GM12878 (cell line): ENCODE results near the gene HHLA2. TPM values are rescaled to one million over a fixed set of nuclear protein-coding genes. Genes with fewer than 3 reads are reported as not detected.

Experiments
- ATAC-seq: fragments of 200-7000 bp; cut with Tn5 transposase; 3 replicates; pipeline ENCODE4 v1.9.1; 2020; ENCODE audit warnings: mild to moderate bottlenecking, moderate library complexity
- BruUV-seq: library from RNA; stranded (reverse); fragments of 400-500 nt; replicated peaks from 2 replicates; lab custom pipeline; 2021; lab: Mats Ljungman, UMichigan
- CTCF ChIA-PET: fragments of 300-600 bp; sonication (Branson Sonifier 250); formaldehyde crosslinking; extraction: SDS; loops from one replicate; lab custom pipeline; 2021; ENCODE audit warnings: inconsistent platforms; lab: Yijun Ruan, JAX
- POLR2A ChIA-PET: fragments of 350-600 bp; formaldehyde crosslinking; extraction: SDS; loops from one replicate; lab custom pipeline; 2021; ENCODE audit warnings: inconsistent platforms; lab: Charles Lee
- RAD21 ChIA-PET: fragments of 300-600 bp; sonication (Branson Sonifier 250); formaldehyde crosslinking; loops from one replicate; lab custom pipeline; 2023; ENCODE audit warnings: antibody characterized with exemption; ENCODE audit not compliant: unreplicated experiment; lab: Charles Lee
- SMC1A ChIA-PET: fragments of 300-600 bp; sonication (Branson Sonifier 250); formaldehyde crosslinking; loops from one replicate; lab custom pipeline; 2023; ENCODE audit not compliant: unreplicated experiment, uncharacterized antibody; lab: Charles Lee
- DNase-seq: peaks from one replicate; pipeline ENCODE4 v3.0.0-alpha.2; 2011; ENCODE audit warnings: low read depth, low spot score
- FAIRE-seq: peaks from 3 replicates; lab custom pipeline; 2011; peaks lifted over from hg19 to GRCh38; lab: Jason Lieb, UNC
- H2AFZ ChIP-seq: 2 replicates; pipeline ENCODE4 v1.6.0; 2011; ENCODE audit warnings: low read depth, low read length, control low read depth; ENCODE audit not compliant: control insufficient read depth
- H3K27ac ChIP-seq: 2 replicates; pipeline ENCODE4 v1.5.1; 2011; ENCODE audit warnings: control low read depth; ENCODE audit not compliant: control insufficient read depth, insufficient read depth
- H3K27me3 ChIP-seq, 2 experiments: replicated peaks in 1 of 2; 2 replicates each; pipeline versions ENCODE4 v1.6.0 to v1.6.1; 2011; ENCODE audit warnings: low read length in 1 of 2; ENCODE audit not compliant: control insufficient read depth in 2 of 2, insufficient read depth in 2 of 2
- H3K36me3 ChIP-seq, 2 experiments: 2 replicates each; pipeline ENCODE4 v1.5.1; 2011; ENCODE audit warnings: low read length in 1 of 2; ENCODE audit not compliant: control insufficient read depth in 2 of 2, insufficient read depth in 2 of 2
- H3K4me1 ChIP-seq: 2 replicates; pipeline ENCODE4 v1.6.1; 2011; ENCODE audit warnings: mild to moderate bottlenecking, low read length, moderate library complexity, mixed read lengths; ENCODE audit not compliant: control insufficient read depth, insufficient read depth
- H3K4me2 ChIP-seq: 2 replicates; pipeline ENCODE4 v1.6.0; 2011; ENCODE audit warnings: control low read depth; ENCODE audit not compliant: control insufficient read depth, insufficient read depth
- H3K4me3 ChIP-seq: fragments of 200-600 bp; sonication (generic); 2 replicates; pipeline ENCODE4 v1.5.1; 2016
- H3K79me2 ChIP-seq: 2 replicates; pipeline ENCODE4 v1.6.0; 2011; ENCODE audit warnings: low read length; ENCODE audit not compliant: control insufficient read depth, insufficient read depth
- H3K9ac ChIP-seq: 2 replicates; pipeline ENCODE4 v1.8.0; 2011; ENCODE audit warnings: low read length, control low read depth, mixed read lengths; ENCODE audit not compliant: control insufficient read depth, insufficient read depth
- H3K9me3 ChIP-seq: replicated peaks from 3 replicates; pipeline ENCODE4 v1.5.1; 2011; ENCODE audit warnings: mild to moderate bottlenecking, low read length; ENCODE audit not compliant: control insufficient read depth, insufficient read depth
- H4K20me1 ChIP-seq: 2 replicates; pipeline ENCODE4 v1.6.0; 2011; ENCODE audit not compliant: control insufficient read depth, insufficient read depth
- IKZF2 ChIP-seq, 2 experiments: fragments of 450-650 bp; IDR thresholded peaks; 2 replicates each; pipeline ENCODE4 v1.6.1; 2017; ENCODE audit warnings: mild to moderate bottlenecking in 2 of 2, moderate library complexity in 2 of 2
- MTA3 ChIP-seq: IDR thresholded peaks from 2 replicates; pipeline ENCODE4 v1.6.1; 2012; ENCODE audit warnings: low read length, inconsistent platforms, borderline replicate concordance
- SIX5 ChIP-seq: IDR thresholded peaks from 2 replicates; pipeline ENCODE4 v1.6.1; 2011; ENCODE audit warnings: mild to moderate bottlenecking, low read depth, low read length, moderate library complexity; ENCODE audit not compliant: severe bottlenecking
- SMAD5 ChIP-seq: IDR thresholded peaks from 2 replicates; pipeline ENCODE4 v1.6.1; 2016; ENCODE audit warnings: antibody characterized with exemption, low read depth
- SP1 ChIP-seq: IDR thresholded peaks from one replicate; pipeline ENCODE4 v1.6.1; 2011; ENCODE audit warnings: low read depth, low read length
- SUZ12 ChIP-seq: fragments of 200-600 bp; sonication (generic); IDR thresholded peaks from one replicate; pipeline ENCODE4 v1.6.1; 2018; ENCODE audit warnings: antibody characterized with exemption, mild to moderate bottlenecking; ENCODE audit not compliant: unreplicated experiment
- TAF1 ChIP-seq: IDR thresholded peaks from 2 replicates; pipeline ENCODE4 v1.6.1; 2011; ENCODE audit warnings: mild to moderate bottlenecking, low read depth, low read length, borderline replicate concordance
- ZSCAN29 ChIP-seq: fragments of 450-650 bp; IDR thresholded peaks from 2 replicates; pipeline ENCODE4 v1.6.1; 2017; ENCODE audit warnings: mild to moderate bottlenecking, moderate library complexity
- WGBS: methylation state at CpG from one replicate; pipeline ENCODE4 v1.1.6; 2016; ENCODE audit warnings: low lambda C conversion rate; ENCODE audit not compliant: insufficient replicate concordance, insufficient coverage; ENCODE audit errors: missing lambda C conversion rate; 5-methylcytosine and 5-hydroxymethylcytosine counted together
- in situ Hi-C: fragments of 300-500 bp; cut with MboI; formaldehyde crosslinking; loops from 9 replicates; pipeline ENCODE4 v1.14.3; 2018; ENCODE audit warnings: mixed read lengths
- intact Hi-C: fragments of 100-400 bp; cut with micrococcal nuclease; formaldehyde crosslinking; loops from one replicate; pipeline ENCODE4 v1.14.2; 2022; ENCODE audit not compliant: unreplicated experiment
- polyA plus RNA-seq, 11 experiments: library from polyadenylated mRNA; depleted of rRNA in 4 of 11; unstranded in 6 of 11; stranded (reverse) in 5 of 11; fragments of >200 nt; fragmentation: Nextera tagmentation in 4 of 11; fragmentation: Illumina TruSeq in 1 of 11; extraction: Ambion mirVana in 4 of 11; extraction: Trizol in 1 of 11; gene quantifications; 1 replicate in 1 of 11; 2 replicates in 10 of 11; pipeline versions ENCODE4 v1.2.1 to v1.2.3, GENCODE V29; 2011 to 2016; ENCODE audit warnings: inconsistent platforms in 2 of 11, missing spikeins in 2 of 11, low read depth in 1 of 11
- total RNA-seq, 4 experiments: library from RNA; depleted of rRNA in 3 of 4; stranded (reverse); fragments of >200 nt in 3 of 4; fragmentation: Illumina TruSeq in 1 of 4; extraction: Trizol in 1 of 4; gene quantifications; 2 replicates each; pipeline versions ENCODE4 v1.2.1 to v1.2.3, GENCODE V29; 2013 to 2021
- TF ChIP-seq, protein P1 (sequence below): fragments of 450-650 bp; IDR thresholded peaks from 2 replicates; pipeline ENCODE4 v1.6.1; 2017; ENCODE audit warnings: mild to moderate bottlenecking
- TF ChIP-seq, protein P2 (sequence below): fragments of 450-650 bp; IDR thresholded peaks from 2 replicates; pipeline ENCODE4 v1.6.1; 2017; ENCODE audit warnings: borderline replicate concordance
- TF ChIP-seq, protein P3 (sequence below): IDR thresholded peaks from 2 replicates; pipeline ENCODE4 v1.6.1; 2012; ENCODE audit warnings: low read depth, low read length, improper control_type of control experiment

Gene HHLA2
- total and polyA plus RNA-seq, 10 of the 15 experiments (the other 5 are each of a cell fraction or from before 2014, with no cell fraction given): 0.11 to 1.3 (median 0.28) TPM; not detected in 1

DNA sequence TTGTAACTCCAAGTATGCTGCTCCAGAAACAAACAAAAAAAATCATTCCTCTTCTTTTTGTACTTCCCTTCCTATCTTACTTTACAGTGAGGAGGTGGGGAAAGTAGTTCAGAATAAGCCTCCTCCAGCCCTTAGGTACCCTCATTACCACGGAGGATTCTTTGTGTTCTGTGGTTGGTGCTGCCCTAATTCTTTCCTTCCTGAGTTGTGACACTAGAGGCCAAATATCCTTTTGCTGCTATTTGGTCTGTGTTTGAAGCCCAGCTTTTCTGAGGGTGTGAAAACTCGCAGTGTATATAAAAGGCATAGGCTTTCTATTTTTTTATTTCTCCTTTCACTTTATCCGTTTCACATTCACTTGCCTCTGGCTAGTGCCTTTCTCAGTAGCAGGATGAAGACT lies 98.2 kb downstream of the HHLA2 start:
- Histone ChIP-seq H3K4me3 (no peak overlapping the region), H3K4me2 (no peak overlapping the region), H3K9me3 (no peaks in the 10 kb centered on the region), H4K20me1 (no peaks in the 10 kb centered on the region), H3K4me1 (peaks cover 3% of the 10 kb centered on the region), H3K27ac (no peak overlapping the region), H3K79me2 (no peaks in the 10 kb centered on the region), H2AFZ (no peak overlapping the region), H3K9ac (no peak overlapping the region), H3K27me3 (no peaks in the 10 kb centered on the region), H3K36me3 (no peaks in the 10 kb centered on the region)
- ChIA-PET SMC1A (interaction anchor here (0.8 to 2.6 kb wide), 2 partner anchors 11 to 15 kb away, joined by 3 to 7 read pairs; no protein-coding TSS in a partner anchor), RAD21 (no interaction called here), CTCF (interaction anchor here (0.9 to 1.3 kb wide), 2 partner anchors 11 to 241 kb away, joined by 3 read pairs; no protein-coding TSS in a partner anchor), POLR2A (no interaction called here)
- FAIRE-seq: no peak
- in situ Hi-C loops: no loop called here
- 20% methylated on average over 3 of the region's 3 CpGs for WGBS
- intact Hi-C loops: no loop called here
- BruUV-seq: no TSS peak
- ATAC-seq: no peak
- no peak for DNase-seq
- TF ChIP-seq, protein P1, sequence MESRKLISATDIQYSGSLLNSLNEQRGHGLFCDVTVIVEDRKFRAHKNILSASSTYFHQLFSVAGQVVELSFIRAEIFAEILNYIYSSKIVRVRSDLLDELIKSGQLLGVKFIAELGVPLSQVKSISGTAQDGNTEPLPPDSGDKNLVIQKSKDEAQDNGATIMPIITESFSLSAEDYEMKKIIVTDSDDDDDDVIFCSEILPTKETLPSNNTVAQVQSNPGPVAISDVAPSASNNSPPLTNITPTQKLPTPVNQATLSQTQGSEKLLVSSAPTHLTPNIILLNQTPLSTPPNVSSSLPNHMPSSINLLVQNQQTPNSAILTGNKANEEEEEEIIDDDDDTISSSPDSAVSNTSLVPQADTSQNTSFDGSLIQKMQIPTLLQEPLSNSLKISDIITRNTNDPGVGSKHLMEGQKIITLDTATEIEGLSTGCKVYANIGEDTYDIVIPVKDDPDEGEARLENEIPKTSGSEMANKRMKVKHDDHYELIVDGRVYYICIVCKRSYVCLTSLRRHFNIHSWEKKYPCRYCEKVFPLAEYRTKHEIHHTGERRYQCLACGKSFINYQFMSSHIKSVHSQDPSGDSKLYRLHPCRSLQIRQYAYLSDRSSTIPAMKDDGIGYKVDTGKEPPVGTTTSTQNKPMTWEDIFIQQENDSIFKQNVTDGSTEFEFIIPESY: no peak
- TF ChIP-seq MTA3 (no peak), ZSCAN29 (no peak), SMAD5 (no peak)

DNA sequence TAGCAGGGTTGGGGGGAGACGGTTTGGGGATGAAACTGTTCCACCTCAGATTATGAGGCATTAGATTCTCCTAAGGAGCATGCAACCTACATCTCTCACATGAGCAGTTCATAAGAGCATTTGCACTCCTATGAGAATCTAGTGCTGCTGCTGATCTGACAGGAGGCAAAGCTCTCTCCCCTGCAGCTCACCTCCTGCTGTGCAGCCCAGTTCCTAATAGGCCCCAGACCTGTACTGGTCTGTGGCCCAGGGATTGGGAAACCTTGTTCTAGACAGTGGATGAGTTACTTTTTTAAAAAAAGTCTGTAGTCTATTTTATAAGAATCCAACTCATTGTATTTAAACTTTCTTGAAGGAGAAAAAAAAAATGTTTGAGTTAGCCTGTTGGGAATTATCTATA lies 100.0 kb downstream of the HHLA2 start:
- ChIA-PET POLR2A (no interaction called here), SMC1A (no interaction called here), RAD21 (no interaction called here), CTCF (no interaction called here)
- H3K4me1 ChIP-seq: no peaks in the 10 kb centered on the region
- in situ Hi-C loops (no loop called here), intact Hi-C loops (no loop called here)
- H3K4me2 ChIP-seq: no peak overlapping the region
- no peaks in the 10 kb centered on the region for H3K9me3 ChIP-seq
- no peaks in the 10 kb centered on the region for H3K36me3 ChIP-seq
- H3K79me2 ChIP-seq: no peaks in the 10 kb centered on the region
- no peak overlapping the region for H3K27ac ChIP-seq
- no peak overlapping the region for H2AFZ ChIP-seq
- FAIRE-seq (no peak), ATAC-seq (no peak), DNase-seq (no peak)
- H3K4me3 ChIP-seq: no peak overlapping the region
- no peaks in the 10 kb centered on the region for H3K27me3 ChIP-seq
- H3K9ac ChIP-seq: no peak overlapping the region
- WGBS: 25% methylated on average over 1 of the region's 1 CpG
- BruUV-seq: no TSS peak
- H4K20me1 ChIP-seq: no peaks in the 10 kb centered on the region
- TF ChIP-seq SUZ12 (no peak), MTA3 (no peak), IKZF2 (IDR thresholded peaks at IDR 0.05) (no peak), TAF1 (no peak), SIX5 (no peak), SP1 (no peak)
- TF ChIP-seq, protein P2, sequence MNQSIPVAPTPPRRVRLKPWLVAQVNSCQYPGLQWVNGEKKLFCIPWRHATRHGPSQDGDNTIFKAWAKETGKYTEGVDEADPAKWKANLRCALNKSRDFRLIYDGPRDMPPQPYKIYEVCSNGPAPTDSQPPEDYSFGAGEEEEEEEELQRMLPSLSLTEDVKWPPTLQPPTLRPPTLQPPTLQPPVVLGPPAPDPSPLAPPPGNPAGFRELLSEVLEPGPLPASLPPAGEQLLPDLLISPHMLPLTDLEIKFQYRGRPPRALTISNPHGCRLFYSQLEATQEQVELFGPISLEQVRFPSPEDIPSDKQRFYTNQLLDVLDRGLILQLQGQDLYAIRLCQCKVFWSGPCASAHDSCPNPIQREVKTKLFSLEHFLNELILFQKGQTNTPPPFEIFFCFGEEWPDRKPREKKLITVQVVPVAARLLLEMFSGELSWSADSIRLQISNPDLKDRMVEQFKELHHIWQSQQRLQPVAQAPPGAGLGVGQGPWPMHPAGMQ: no peak
- TF ChIP-seq, protein P3, sequence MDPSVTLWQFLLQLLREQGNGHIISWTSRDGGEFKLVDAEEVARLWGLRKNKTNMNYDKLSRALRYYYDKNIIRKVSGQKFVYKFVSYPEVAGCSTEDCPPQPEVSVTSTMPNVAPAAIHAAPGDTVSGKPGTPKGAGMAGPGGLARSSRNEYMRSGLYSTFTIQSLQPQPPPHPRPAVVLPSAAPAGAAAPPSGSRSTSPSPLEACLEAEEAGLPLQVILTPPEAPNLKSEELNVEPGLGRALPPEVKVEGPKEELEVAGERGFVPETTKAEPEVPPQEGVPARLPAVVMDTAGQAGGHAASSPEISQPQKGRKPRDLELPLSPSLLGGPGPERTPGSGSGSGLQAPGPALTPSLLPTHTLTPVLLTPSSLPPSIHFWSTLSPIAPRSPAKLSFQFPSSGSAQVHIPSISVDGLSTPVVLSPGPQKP: no peak
- TF ChIP-seq, protein P1: no peak
